ENCODE measurements around the gene LHFPL6. TPM values are rescaled to one million over a fixed set of nuclear protein-coding genes. Genes with fewer than 3 reads are reported as not detected.
"Not testable (repeated sequence)": the region's sequence is repeated elsewhere in the genome, so short reads cannot be mapped to it uniquely, and the experiment has no call there.

LHFPL6 gene
- total and polyA plus RNA-seq, 10 donors: 6.9 to 49.0 (median 30.5) TPM

DNA sequence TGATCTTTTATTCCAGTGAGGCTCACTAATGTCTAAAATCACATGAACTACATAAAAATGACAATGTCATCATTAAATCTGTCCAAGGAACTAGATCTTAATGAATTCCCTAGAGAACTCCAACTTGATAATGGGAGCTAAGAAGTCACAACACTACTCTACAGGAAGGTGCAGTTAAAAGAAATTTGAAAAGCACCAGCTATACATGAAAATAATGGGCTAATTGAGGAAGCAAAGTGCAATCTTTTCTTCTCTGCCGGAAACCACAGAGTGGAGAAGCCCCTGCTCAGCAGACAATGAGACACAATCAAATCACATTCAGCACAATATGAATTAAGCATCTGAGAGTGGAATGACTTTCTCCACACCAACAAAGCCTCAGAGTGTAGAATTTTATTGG lies 261.7 kb downstream of the LHFPL6 start:
- no peak for DNase-seq
- no peaks in the 10 kb centered on the region for H3K36me3 ChIP-seq
- no peaks in the 10 kb centered on the region for H3K4me1 ChIP-seq
- H3K27ac ChIP-seq: no peak overlapping the region
- no peaks in the 10 kb centered on the region for H3K27me3 ChIP-seq (replicated peaks in 1 of 7)
- WGBS, 5 donors: 0 to 78% (median 43%) methylated on average over 1 of the region's 1 CpG
- intact Hi-C loops (cut with DNase I; ENCODE audit: low total_unique reads): no loop called here
- H3K4me3 ChIP-seq: no peak overlapping the region
- TF ChIP-seq POLR2A (IDR thresholded peaks at IDR 0.05): no peak
- TF ChIP-seq POLR2AphosphoS5 (IDR thresholded peaks at IDR 0.05): no peak
- no peak for TF ChIP-seq CTCF (IDR thresholded peaks at IDR 0.05 in 8 of 11, conservative IDR thresholded peaks at IDR 0.05 in 3 of 11)
- no peaks in the 10 kb centered on the region for H3K9me3 ChIP-seq

- DNase-seq, H3K36me3 ChIP-seq, H3K4me3 ChIP-seq: not testable (repeated sequence)
Measured at GRCh38 chr13:39338114-39338513, 264.9 kb downstream of the LHFPL6 start.

DNA sequence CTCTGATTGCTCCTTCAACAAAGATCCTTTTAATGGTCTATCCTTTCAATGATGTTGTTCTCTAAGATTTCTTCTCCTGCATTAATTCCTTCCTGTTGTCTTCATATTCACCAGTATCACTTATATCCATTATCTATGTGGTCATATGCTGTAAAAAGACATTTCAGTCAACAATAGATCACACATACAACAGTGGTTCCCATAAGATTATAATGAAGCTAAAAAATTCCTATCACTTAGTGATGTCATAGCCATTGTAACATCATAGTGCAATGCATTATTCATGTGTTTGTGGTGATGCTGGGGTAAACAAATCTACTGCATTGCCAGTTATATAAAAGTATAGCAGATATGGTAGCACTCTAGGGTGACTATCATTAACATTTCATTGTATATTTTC lies 266.1 kb downstream of the LHFPL6 start:
- H3K36me3 ChIP-seq: no peaks in the 10 kb centered on the region
- intact Hi-C loops (cut with DNase I; ENCODE audit: low total_unique reads): no loop called here

More at GRCh38 chr13:39338114-39338513, 264.9 kb downstream of the LHFPL6 start:
- H3K27ac ChIP-seq; H3K9me3 ChIP-seq; H3K4me1 ChIP-seq; intact Hi-C loops (cut with DNase I; ENCODE audit: low total_unique reads); H3K27me3 ChIP-seq (replicated peaks in 1 of 7): not testable (repeated sequence)
- 89 to 94% (median 92%) methylated on average over 6 of the region's 6 CpGs for WGBS, 5 donors

DNA sequence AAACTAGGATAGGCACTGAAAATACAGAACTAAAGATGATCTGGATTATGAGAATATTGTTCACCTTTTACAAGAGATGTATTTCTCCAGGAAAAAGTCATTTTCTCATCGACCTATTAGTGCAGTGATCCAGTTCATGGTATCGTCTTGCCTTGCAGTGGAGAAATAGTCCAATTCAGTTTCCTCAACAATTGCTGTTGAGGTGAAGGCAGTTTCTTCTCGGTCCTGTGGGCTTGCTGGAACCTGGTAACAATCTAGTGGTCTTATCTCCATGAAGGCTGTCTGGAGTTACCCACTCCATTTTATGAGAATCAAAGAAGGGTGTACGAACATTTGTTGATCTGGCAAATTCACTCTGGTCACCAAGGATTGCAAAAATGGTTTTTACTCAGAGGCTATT lies 266.8 kb downstream of the LHFPL6 start:
- Histone ChIP-seq H3K27me3 (replicated peaks in 1 of 7) (no peaks in the 10 kb centered on the region), H3K9me3 (peaks cover 0 to 15% (median 6%) of the 10 kb centered on the region in 8 donors), H3K4me1 (no peaks in the 10 kb centered on the region), H3K27ac (no peak overlapping the region), H3K36me3 (no peaks in the 10 kb centered on the region), H3K4me3 (no peak overlapping the region)
- WGBS, 5 donors: 65 to 76% (median 73%) methylated on average over 4 of the region's 4 CpGs
- TF ChIP-seq POLR2AphosphoS5 (IDR thresholded peaks at IDR 0.05): no peak
- TF ChIP-seq POLR2A (IDR thresholded peaks at IDR 0.05): no peak
- TF ChIP-seq CTCF (IDR thresholded peaks at IDR 0.05 in 8 of 11, conservative IDR thresholded peaks at IDR 0.05 in 3 of 11): no peak
- intact Hi-C loops (cut with DNase I; ENCODE audit: low total_unique reads): no loop called here
- DNase-seq: no peak

More for the DNA sequence above, 266.1 kb downstream of the LHFPL6 start:
- DNase-seq: no peak
- Histone ChIP-seq H3K27ac (no peak overlapping the region), H3K9me3 (peaks cover 0 to 15% (median 6%) of the 10 kb centered on the region in 8 donors), H3K27me3 (replicated peaks in 1 of 7) (no peaks in the 10 kb centered on the region), H3K4me3 (no peak overlapping the region), H3K4me1 (no peaks in the 10 kb centered on the region)
- TF ChIP-seq CTCF (IDR thresholded peaks at IDR 0.05 in 8 of 11, conservative IDR thresholded peaks at IDR 0.05 in 3 of 11) (no peak), POLR2AphosphoS5 (IDR thresholded peaks at IDR 0.05) (no peak)

DNA sequence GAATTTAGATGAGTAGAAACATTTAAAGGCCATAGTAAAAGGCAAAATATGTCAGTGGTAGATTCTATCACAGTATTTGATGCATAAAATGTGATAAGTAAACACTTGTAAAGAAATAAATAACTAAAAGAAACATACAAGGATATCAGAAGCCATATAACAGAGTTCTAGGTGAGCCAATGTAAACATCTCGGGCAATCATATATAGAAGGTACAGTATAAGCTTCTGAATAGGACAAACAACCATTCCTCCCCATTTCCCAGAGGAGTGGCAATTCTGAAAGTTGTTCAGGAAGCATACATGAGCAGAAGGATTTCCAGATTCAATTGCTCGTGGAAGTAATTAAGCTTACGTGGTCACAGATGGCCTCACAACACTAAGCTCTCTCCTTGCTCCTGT lies 267.3 kb downstream of the LHFPL6 start:
- no peak overlapping the region for H3K4me3 ChIP-seq
- no peaks in the 10 kb centered on the region for H3K27me3 ChIP-seq (replicated peaks in 1 of 7)
- no peak overlapping the region for H3K27ac ChIP-seq
- WGBS, 5 donors: 57 to 71% (median 62%) methylated on average over 3 of the region's 3 CpGs
- peaks cover 0 to 16% (median 6%) of the 10 kb centered on the region in 8 donors for H3K9me3 ChIP-seq
- intact Hi-C loops (cut with DNase I; ENCODE audit: low total_unique reads): no loop called here
- DNase-seq: no peak
- no peaks in the 10 kb centered on the region for H3K4me1 ChIP-seq
- no peaks in the 10 kb centered on the region for H3K36me3 ChIP-seq
- TF ChIP-seq POLR2A (IDR thresholded peaks at IDR 0.05): no peak
- no peak for TF ChIP-seq POLR2AphosphoS5 (IDR thresholded peaks at IDR 0.05)
- TF ChIP-seq CTCF (IDR thresholded peaks at IDR 0.05 in 8 of 11, conservative IDR thresholded peaks at IDR 0.05 in 3 of 11): no peak
